Fibroblast of the aortic adventitia (primary cell): ENCODE measurements around the gene ALG14. TPM values are rescaled to one million over a fixed set of nuclear protein-coding genes. Genes with fewer than 3 reads are reported as not detected.

Experiments
- DNase-seq: peaks from one replicate; pipeline ENCODE4 v3.0.0-alpha.2; 2010; ENCODE audit warnings: low read depth
- H3K4me3 ChIP-seq: 2 replicates; pipeline ENCODE4 v1.5.1; 2011; ENCODE audit warnings: low read depth, mild to moderate bottlenecking, control low read depth, low read length, moderate library complexity
- total RNA-seq: library from RNA; depleted of rRNA; stranded (reverse); fragments of >200 nt; gene quantifications from 2 replicates; pipeline ENCODE4 v1.2.3, GENCODE V29; 2012; ENCODE audit warnings: low replicate concordance
- TF ChIP-seq, protein P1 (sequence below): IDR thresholded peaks from 2 replicates; pipeline ENCODE4 v1.5.1; 2011; ENCODE audit warnings: mild to moderate bottlenecking, low read length, control low read depth, inconsistent platforms; ENCODE audit not compliant: insufficient read depth

ALG14 gene
- total RNA-seq, 1 donor = 2.4 TPM

DNA sequence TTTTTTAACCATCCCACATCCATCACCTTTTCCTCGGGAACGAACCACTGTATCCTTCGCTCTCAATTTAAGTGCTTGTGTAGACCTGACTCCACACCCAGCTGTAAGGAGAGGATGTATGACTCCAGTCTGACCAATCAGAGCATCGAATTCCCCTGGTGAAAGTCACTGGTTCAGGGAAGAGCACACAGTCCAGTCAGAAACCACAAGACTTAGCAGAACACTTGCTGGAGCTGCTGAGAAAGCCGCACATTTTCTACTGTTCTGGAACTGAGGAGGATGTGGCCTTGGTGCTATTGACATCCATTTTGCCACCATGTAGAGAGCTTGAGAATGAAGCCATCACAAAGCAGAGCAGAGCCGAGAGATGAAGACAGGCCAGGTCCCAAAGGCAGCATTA lies 86.0 kb downstream of the ALG14 start:
- no peak for DNase-seq
- TF ChIP-seq, protein P1, sequence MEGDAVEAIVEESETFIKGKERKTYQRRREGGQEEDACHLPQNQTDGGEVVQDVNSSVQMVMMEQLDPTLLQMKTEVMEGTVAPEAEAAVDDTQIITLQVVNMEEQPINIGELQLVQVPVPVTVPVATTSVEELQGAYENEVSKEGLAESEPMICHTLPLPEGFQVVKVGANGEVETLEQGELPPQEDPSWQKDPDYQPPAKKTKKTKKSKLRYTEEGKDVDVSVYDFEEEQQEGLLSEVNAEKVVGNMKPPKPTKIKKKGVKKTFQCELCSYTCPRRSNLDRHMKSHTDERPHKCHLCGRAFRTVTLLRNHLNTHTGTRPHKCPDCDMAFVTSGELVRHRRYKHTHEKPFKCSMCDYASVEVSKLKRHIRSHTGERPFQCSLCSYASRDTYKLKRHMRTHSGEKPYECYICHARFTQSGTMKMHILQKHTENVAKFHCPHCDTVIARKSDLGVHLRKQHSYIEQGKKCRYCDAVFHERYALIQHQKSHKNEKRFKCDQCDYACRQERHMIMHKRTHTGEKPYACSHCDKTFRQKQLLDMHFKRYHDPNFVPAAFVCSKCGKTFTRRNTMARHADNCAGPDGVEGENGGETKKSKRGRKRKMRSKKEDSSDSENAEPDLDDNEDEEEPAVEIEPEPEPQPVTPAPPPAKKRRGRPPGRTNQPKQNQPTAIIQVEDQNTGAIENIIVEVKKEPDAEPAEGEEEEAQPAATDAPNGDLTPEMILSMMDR = no peak
- H3K4me3 ChIP-seq = no peak overlapping the region

DNA sequence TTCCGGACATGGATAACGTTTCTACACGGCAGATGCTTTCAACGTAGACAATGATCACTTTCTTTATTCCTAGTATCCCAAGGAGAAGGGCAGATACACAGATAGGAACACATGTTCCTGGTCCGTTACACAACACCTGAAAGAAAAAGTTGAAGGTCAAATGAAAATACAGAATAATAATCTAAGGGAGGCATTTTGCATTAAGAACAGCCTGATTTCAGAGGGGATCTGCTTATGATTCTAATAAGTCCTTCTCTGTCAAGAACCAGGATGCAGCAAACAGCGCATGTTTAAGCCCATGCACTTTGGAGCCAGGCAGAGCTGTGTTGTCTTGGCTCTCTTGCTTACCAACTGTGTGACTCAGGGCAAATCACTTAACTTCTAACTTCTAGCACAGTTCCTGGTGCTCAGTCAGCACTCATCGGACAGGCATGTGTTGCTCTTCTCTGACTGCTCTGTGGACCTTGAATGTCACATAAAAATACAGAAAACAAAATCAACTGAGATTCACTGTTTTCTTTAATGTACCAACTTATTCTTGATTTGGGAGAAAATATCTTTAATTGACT lies 89.5 kb downstream of the ALG14 start:
- TF ChIP-seq, protein P1 = no peak
- no peak overlapping the region for H3K4me3 ChIP-seq
- DNase-seq = peak; percentile 62

DNA sequence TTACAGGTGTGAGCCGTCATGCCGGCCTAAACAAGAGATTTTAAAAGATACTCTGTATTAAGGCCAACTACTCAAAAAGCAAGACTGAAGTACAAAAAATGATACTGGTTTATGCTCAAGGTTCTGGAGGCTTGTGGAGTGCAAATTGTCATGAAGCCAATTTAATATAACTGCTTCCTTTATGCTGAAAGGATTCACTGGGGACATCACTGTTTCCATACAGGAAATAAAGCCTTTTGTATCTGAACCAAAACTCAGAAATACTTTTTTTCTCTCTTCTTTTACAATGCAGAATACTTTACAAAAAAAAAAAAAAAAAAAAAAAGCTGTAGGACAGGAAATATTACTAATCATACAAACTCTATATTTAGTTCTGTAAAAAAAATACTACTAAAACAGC lies 90.4 kb downstream of the ALG14 start:
- no peak overlapping the region for H3K4me3 ChIP-seq
- TF ChIP-seq, protein P1 = no peak
- DNase-seq = peak; percentile 37

DNA sequence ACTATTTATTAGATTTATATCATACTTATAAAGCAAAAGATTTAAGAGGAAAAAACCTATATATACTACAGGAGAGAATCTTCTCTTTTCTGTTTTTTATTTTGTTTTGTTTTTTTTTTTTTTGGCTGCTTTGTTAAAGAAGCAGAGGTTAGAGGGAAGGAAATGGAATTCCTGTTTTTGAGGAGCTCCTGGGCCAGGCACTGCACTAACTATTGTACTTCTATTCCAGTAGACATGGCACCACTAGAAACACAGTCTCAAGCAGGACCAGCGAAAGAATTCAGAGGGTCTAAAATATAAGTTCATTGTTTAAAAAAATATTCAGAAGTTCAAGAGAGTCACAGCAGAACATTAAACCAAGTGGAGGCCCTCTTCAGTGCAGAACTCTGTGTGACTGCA lies 91.2 kb downstream of the ALG14 start:
- TF ChIP-seq, protein P1 = no peak
- DNase-seq = no peak
- no peak overlapping the region for H3K4me3 ChIP-seq

GRCh38 chr1:94980582-94981574 lies 91.9 kb downstream of the ALG14 start:
- no peak overlapping the region for H3K4me3 ChIP-seq
- TF ChIP-seq, protein P1 = no peak
- peak; percentile 64 for DNase-seq

- TF ChIP-seq, protein P1 = no peak
- no peak overlapping the region for H3K4me3 ChIP-seq
- no peak for DNase-seq
These were observed 92.8 kb downstream of the ALG14 start for GRCh38 chr1:94979656-94980581.
